ENCODE results near the gene SEC61A1.

Gene SEC61A1

DNA sequence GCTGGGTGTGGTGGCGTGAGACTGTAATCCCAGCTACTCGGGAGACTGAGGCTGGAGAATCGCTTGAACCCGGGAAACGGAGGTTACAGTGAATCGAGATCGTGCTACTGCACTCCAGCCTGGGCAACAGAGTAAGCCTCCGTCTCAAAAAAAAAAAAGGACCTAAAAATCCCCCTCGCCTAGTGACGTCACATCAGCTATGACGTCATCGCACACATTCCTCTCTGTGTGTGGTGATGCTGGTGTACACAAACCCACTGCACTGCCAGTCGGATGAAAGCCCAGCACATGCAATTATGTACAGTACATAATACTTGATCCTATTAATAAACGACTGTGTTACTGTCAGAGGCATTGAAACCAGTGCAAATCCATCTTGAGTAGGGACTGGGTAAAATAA, 40.2 kb upstream of the SEC61A1 start:
- in situ Hi-C loops (cut with MboI; ENCODE audit: low pct_unique_long_range_greater_than_20kb, low sequenced_read_pairs, unreplicated experiment): no loop called here
- TF ChIP-seq, protein P1, sequence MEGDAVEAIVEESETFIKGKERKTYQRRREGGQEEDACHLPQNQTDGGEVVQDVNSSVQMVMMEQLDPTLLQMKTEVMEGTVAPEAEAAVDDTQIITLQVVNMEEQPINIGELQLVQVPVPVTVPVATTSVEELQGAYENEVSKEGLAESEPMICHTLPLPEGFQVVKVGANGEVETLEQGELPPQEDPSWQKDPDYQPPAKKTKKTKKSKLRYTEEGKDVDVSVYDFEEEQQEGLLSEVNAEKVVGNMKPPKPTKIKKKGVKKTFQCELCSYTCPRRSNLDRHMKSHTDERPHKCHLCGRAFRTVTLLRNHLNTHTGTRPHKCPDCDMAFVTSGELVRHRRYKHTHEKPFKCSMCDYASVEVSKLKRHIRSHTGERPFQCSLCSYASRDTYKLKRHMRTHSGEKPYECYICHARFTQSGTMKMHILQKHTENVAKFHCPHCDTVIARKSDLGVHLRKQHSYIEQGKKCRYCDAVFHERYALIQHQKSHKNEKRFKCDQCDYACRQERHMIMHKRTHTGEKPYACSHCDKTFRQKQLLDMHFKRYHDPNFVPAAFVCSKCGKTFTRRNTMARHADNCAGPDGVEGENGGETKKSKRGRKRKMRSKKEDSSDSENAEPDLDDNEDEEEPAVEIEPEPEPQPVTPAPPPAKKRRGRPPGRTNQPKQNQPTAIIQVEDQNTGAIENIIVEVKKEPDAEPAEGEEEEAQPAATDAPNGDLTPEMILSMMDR (IDR thresholded peaks at IDR 0.05; ENCODE audit: extremely low read depth, insufficient read depth, missing control alignments): no peak
- no peak for DNase-seq (ENCODE audit: low spot score)

DNA sequence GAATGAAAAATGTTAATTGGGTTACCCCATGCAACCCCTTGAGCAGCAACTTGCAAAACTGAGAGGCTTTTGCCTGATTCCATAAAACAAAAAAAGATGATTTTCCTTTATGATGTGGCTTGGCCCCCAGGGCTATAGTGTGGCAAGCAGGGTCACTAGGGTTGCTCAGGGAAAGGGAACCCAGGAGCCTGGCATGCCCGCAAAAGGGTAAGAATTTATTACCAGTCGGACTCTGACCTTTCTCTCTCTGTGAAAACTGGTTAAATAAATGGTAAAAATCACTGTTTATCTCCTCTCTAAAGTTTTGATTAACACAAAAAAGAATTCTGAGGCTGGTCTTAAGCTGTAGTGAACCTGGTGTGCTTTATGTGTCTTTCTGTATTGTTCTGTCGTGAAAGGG, 37.7 kb upstream of the SEC61A1 start:
- in situ Hi-C loops (cut with MboI; ENCODE audit: low pct_unique_long_range_greater_than_20kb, low sequenced_read_pairs, unreplicated experiment): no loop called here
- TF ChIP-seq, protein P1 (IDR thresholded peaks at IDR 0.05; ENCODE audit: extremely low read depth, insufficient read depth, missing control alignments): no peak

DNA sequence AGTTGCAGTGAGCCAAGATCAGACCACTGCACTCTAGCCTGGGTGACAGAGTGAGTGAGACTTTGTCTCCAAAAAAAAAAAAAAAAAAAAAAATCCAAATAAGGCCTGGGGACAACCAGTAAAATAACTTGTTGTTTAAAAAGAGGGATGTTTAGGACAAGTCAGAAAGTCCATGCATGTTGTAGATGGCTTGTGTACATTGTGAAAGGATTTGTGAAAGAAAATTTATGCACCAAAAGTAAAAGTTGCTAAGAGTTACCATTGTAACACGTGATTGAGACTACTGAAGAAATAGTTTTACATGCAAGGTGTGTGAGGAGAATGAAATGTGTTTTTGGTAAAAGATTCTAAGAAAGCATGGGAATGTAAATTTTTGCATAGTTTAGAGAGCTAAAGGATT, 35.7 kb upstream of the SEC61A1 start:
- DNase-seq (ENCODE audit: low spot score): no peak
- TF ChIP-seq, protein P1 (IDR thresholded peaks at IDR 0.05; ENCODE audit: extremely low read depth, insufficient read depth, missing control alignments): no peak

More for the DNA sequence above, 37.7 kb upstream of the SEC61A1 start:
- no peak for DNase-seq (ENCODE audit: low spot score)

DNA sequence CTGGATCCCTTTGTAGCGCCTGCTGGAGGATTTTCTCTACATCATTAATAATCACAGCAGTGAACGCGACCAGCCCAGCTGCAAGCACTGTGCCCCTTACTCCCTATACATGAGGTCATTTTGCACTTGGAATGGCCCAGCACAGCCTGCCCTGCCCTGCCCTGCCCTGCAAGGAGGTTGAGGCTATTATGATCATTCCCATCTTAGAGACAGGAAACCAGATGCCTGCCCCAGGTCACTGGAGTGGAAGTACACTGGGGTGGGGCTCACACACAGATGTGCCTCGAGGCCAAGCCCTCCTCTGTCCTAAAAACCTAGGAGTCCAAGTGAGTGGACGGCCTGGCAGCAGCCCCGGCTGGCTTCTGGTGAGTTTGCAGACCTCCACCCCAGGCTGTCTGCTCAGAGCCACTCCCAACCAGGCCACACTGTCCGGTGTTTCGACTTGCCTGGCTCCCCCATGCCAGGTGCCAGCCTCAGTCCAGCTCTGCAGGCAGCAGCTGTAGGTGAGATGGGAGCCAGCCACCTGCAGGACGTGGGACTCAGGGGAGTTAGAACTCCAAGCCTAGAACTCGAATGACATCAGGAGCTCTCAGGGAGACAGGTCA, 30.4 kb upstream of the SEC61A1 start:
- in situ Hi-C loops (cut with MboI; ENCODE audit: low pct_unique_long_range_greater_than_20kb, low sequenced_read_pairs, unreplicated experiment): no loop called here
- no peak for DNase-seq (ENCODE audit: low spot score)
- TF ChIP-seq, protein P1 (IDR thresholded peaks at IDR 0.05; ENCODE audit: extremely low read depth, insufficient read depth, missing control alignments): no peak

More for the DNA sequence above, 35.7 kb upstream of the SEC61A1 start:
- in situ Hi-C loops (cut with MboI; ENCODE audit: low pct_unique_long_range_greater_than_20kb, low sequenced_read_pairs, unreplicated experiment): no loop called here

DNA sequence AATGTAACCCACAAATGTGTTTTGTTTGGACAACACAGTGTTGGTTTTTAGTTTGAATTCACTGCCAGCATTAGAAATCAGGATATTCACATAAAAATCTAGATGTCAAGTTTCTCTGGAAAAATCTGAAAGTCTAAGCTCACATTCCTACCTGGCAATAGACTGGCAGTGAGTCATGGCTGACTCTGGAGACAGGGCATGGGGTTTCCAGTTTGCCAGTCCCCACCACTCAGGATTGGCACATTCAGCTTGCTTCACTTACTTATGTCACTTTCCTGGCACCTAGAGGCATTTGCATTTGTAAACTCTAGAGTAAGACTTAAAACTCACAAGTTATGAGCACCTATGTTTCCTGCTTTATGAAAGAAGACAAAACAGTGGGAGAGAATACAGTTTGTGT, 19.1 kb upstream of the SEC61A1 start:
- in situ Hi-C loops (cut with MboI; ENCODE audit: low pct_unique_long_range_greater_than_20kb, low sequenced_read_pairs, unreplicated experiment): no loop called here
- no peak for DNase-seq (ENCODE audit: low spot score)
- TF ChIP-seq, protein P1 (IDR thresholded peaks at IDR 0.05; ENCODE audit: extremely low read depth, insufficient read depth, missing control alignments): no peak

DNA sequence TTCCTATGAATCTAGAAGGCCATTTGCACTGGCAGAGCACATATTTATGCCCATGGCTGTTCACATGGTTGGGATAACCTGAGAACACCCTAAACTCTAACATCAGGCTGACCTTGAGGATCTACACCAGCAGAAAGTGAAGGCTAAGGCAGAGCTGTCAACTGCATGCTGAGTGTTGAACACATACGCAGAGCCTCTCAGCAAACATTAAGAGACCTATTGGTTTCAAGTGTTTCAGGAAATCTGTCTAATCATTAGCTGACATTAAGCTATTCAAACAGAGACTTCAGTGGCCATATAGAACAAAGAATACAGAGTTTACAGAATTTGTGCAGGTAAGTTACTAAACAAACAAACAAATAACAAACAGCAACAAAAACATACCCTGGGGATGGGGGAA, 16.1 kb upstream of the SEC61A1 start:
- in situ Hi-C loops (cut with MboI; ENCODE audit: low pct_unique_long_range_greater_than_20kb, low sequenced_read_pairs, unreplicated experiment): no loop called here
- TF ChIP-seq, protein P1 (IDR thresholded peaks at IDR 0.05; ENCODE audit: extremely low read depth, insufficient read depth, missing control alignments): no peak
- DNase-seq (ENCODE audit: low spot score): no peak
